SU-DHL-6 (cell line): ENCODE data around the gene ADGRF3.

Experiments
- H2AFZ ChIP-seq: fragments of 200-600 bp; sonication (generic); 2 replicates; pipeline ENCODE4 v1.6.1; 2014; ENCODE audit warnings: low read depth, mild to moderate bottlenecking, moderate library complexity, mixed read lengths, antibody characterized with exemption, low read length; ENCODE audit not compliant: severe bottlenecking
- H3F3A ChIP-seq: fragments of 200-600 bp; shearing (Covaris generic); 2 replicates; pipeline ENCODE4 v1.6.0; 2016; ENCODE audit warnings: antibody characterized with exemption, mild to moderate bottlenecking; ENCODE audit not compliant: insufficient read depth
- H3K27ac ChIP-seq: fragments of 200-600 bp; sonication (generic); 2 replicates; pipeline ENCODE4 v1.5.1; 2016; ENCODE audit warnings: low read depth, mild to moderate bottlenecking, low read length, moderate library complexity, mixed read lengths
- H3K27me3 ChIP-seq: fragments of 200-600 bp; sonication (generic), shearing (Covaris generic); 2 replicates; pipeline ENCODE4 v1.6.0; 2014; ENCODE audit warnings: mild to moderate bottlenecking, low read length
- H3K36me3 ChIP-seq: fragments of 200-600 bp; sonication (generic); 2 replicates; pipeline ENCODE4 v1.6.1; 2014; ENCODE audit warnings: mild to moderate bottlenecking, low read length, mixed read lengths
- H3K4me2 ChIP-seq: fragments of 300-600, 200-600 bp; shearing (Covaris generic), sonication (generic); 2 replicates; pipeline ENCODE4 v1.6.0; 2014; ENCODE audit warnings: low read length, low read depth, mild to moderate bottlenecking; ENCODE audit not compliant: poor library complexity, severe bottlenecking
- H3K4me3 ChIP-seq: fragments of 200-600 bp; sonication (generic); 2 replicates; pipeline ENCODE4 v1.5.1; 2014; ENCODE audit warnings: antibody characterized with exemption, low read length, mild to moderate bottlenecking, mixed read lengths; ENCODE audit not compliant: insufficient read depth, poor library complexity, severe bottlenecking
- H3K79me2 ChIP-seq: fragments of 200-600 bp; sonication (generic); 2 replicates; pipeline ENCODE4 v1.6.1; 2014; ENCODE audit warnings: mild to moderate bottlenecking, low read length, moderate library complexity; ENCODE audit not compliant: insufficient read depth
- H3K9ac ChIP-seq: fragments of 200-600 bp; sonication (generic); 2 replicates; pipeline ENCODE4 v1.7.0; 2014; ENCODE audit warnings: mild to moderate bottlenecking, low read length
- H3K9me2 ChIP-seq: fragments of 200-600 bp; sonication (generic); replicated peaks from 2 replicates; pipeline ENCODE4 v1.6.1; 2014; ENCODE audit warnings: low read length; ENCODE audit not compliant: insufficient read depth
- H3K9me3 ChIP-seq: fragments of 200-600 bp; sonication (generic); 2 replicates; pipeline ENCODE4 v1.6.1; 2014; ENCODE audit warnings: low read length, mixed read lengths; ENCODE audit not compliant: insufficient read depth
- H4K20me1 ChIP-seq: fragments of 200-600 bp; sonication (generic); 2 replicates; pipeline ENCODE4 v1.6.1; 2014; ENCODE audit warnings: low read depth, mild to moderate bottlenecking, antibody characterized with exemption, low read length, moderate library complexity, mixed read lengths
- EZH2phosphoT487 ChIP-seq: fragments of 200-600 bp; sonication (generic), shearing (Covaris generic); conservative IDR thresholded peaks from 2 replicates; pipeline ENCODE4 v1.6.1; 2018; ENCODE audit warnings: mild to moderate bottlenecking, antibody characterized with exemption, low read length, moderate library complexity, mixed read lengths
- TF ChIP-seq, protein P1 (sequence below): fragments of 200-600 bp; sonication (generic); IDR thresholded peaks from one replicate; pipeline ENCODE4 v1.5.1; 2017; ENCODE audit warnings: antibody characterized with exemption, mild to moderate bottlenecking, low read length, moderate library complexity; ENCODE audit not compliant: insufficient read depth, poor library complexity, severe bottlenecking

Gene ADGRF3

DNA sequence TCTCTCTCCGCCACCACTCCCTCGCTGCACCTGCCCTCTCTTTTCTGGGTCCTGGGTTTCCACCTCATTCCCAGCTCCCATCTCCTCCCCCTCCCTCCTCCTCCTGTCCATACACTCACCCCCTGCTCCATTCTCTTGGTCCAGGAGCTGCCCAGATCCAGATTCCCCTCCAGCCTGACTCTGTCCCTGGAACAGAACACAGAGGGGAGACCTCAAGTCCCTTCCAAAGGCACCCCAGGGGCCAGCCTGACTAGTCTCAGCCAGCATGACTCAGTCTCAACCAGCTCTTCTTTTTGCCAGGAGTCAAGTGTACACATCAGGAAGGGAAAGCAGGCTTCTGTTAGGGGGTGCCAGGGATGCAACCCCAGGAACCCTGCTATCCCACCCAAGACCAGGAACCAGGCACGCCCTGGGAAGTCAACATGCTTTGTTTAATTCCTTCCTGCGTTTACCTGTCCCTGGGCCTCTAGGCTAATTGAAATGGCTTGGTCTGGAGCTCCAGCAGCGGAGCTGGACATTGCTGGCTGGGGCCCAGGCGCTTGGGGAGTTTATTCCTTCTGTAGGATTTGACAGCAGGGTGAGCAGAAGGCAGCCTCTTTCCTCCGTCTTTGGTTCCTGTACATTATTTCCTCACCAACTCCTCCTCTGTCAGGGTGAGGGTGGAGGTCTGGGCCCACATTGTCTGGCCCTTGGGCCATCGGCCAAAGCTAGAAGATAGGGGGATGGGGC is 29.0 kb downstream of the ADGRF3 start:
- Histone ChIP-seq H3K27ac (no peak overlapping the region), H4K20me1 (no peaks in the 10 kb centered on the region), H3K79me2 (no peaks in the 10 kb centered on the region), H3F3A (no peaks in the 10 kb centered on the region), H3K9me2 (no peaks in the 10 kb centered on the region), H3K9me3 (no peaks in the 10 kb centered on the region), H3K4me3 (no peak overlapping the region), H3K36me3 (no peaks in the 10 kb centered on the region), H3K9ac (no peak overlapping the region), H2AFZ (no peak overlapping the region), H3K4me2 (no peak overlapping the region), H3K27me3 (no peaks in the 10 kb centered on the region)
- TF ChIP-seq, protein P1, sequence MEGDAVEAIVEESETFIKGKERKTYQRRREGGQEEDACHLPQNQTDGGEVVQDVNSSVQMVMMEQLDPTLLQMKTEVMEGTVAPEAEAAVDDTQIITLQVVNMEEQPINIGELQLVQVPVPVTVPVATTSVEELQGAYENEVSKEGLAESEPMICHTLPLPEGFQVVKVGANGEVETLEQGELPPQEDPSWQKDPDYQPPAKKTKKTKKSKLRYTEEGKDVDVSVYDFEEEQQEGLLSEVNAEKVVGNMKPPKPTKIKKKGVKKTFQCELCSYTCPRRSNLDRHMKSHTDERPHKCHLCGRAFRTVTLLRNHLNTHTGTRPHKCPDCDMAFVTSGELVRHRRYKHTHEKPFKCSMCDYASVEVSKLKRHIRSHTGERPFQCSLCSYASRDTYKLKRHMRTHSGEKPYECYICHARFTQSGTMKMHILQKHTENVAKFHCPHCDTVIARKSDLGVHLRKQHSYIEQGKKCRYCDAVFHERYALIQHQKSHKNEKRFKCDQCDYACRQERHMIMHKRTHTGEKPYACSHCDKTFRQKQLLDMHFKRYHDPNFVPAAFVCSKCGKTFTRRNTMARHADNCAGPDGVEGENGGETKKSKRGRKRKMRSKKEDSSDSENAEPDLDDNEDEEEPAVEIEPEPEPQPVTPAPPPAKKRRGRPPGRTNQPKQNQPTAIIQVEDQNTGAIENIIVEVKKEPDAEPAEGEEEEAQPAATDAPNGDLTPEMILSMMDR = no peak
- no peak for TF ChIP-seq EZH2phosphoT487

DNA sequence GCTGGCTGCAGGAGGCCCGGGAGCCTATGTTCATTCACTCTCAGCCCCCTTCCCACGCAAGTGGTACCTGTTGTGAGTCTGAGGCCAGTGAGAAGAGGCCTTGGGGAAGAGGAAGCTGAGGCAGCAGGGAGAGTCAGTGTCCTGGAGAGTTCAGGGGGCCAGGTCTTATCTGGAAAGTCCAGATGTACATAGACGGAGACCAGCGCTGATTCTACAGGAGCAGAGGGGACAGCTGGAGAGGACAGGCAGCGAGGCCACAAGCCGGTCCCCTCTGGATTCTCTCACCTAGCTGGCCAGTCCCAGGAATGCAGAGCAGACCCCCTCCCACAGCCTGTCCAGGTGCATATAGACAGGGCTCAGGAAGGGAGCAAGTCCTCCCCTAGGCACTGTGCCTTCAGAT is 29.7 kb downstream of the ADGRF3 start:
- H4K20me1 ChIP-seq = no peaks in the 10 kb centered on the region
- H2AFZ ChIP-seq = no peak overlapping the region
- no peaks in the 10 kb centered on the region for H3K27me3 ChIP-seq
- H3K36me3 ChIP-seq = no peaks in the 10 kb centered on the region
- TF ChIP-seq, protein P1 = no peak
- no peak for TF ChIP-seq EZH2phosphoT487
- no peak overlapping the region for H3K4me2 ChIP-seq
- no peaks in the 10 kb centered on the region for H3K9me3 ChIP-seq
- no peaks in the 10 kb centered on the region for H3K79me2 ChIP-seq
- no peak overlapping the region for H3K9ac ChIP-seq
- no peaks in the 10 kb centered on the region for H3F3A ChIP-seq
- no peaks in the 10 kb centered on the region for H3K9me2 ChIP-seq
- H3K4me3 ChIP-seq = no peak overlapping the region
- H3K27ac ChIP-seq = no peak overlapping the region

DNA sequence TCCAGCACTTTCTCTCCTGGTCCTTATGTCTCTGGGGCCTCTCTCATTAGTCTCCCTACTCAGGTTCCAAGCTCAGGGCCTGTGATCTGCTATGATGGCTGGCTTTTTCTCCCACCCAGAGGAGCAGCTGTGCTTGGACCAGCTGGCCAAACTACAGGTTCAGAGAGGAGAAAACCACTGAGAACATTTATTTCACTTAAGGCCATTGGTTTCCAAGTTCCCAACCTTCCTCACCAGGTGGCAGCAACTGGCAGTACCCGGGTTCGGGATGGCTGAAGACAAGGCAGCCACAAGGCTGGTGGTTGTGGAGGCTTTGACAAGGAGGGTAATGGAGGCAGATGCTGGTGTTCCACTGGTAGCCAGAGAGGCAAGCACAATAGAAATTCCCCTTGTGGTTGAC is 30.5 kb downstream of the ADGRF3 start:
- H4K20me1 ChIP-seq = no peaks in the 10 kb centered on the region
- no peaks in the 10 kb centered on the region for H3K27me3 ChIP-seq
- no peak overlapping the region for H3K9ac ChIP-seq
- TF ChIP-seq, protein P1 = no peak
- TF ChIP-seq EZH2phosphoT487 = no peak
- H3K36me3 ChIP-seq = no peaks in the 10 kb centered on the region
- no peaks in the 10 kb centered on the region for H3F3A ChIP-seq
- no peaks in the 10 kb centered on the region for H3K9me3 ChIP-seq
- no peaks in the 10 kb centered on the region for H3K79me2 ChIP-seq
- H2AFZ ChIP-seq = no peak overlapping the region
- no peaks in the 10 kb centered on the region for H3K9me2 ChIP-seq
- no peak overlapping the region for H3K4me3 ChIP-seq
- no peak overlapping the region for H3K4me2 ChIP-seq
- H3K27ac ChIP-seq = no peak overlapping the region
